ENCODE measurements around the gene ANKUB1.

Gene ANKUB1

DNA sequence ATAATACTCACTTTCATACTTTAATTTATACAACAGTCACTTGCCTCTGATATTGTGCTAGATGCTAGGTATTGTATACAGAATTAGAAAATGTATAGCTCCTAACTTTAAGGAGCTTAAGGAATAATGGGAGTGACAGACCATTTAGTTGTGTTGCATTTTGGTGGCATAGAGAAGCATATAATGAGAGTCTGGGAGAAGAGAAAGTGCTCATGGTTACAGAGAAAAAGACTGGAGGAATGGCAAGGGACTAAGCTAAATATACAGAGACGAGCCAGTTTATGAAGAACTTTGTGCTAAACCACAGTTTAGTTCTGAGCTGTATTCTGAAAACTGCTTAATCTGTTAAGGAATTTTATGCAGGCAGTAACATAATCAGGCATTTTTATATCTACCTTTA lies 27.1 kb upstream of the ANKUB1 start:
- Histone ChIP-seq H3K4me3 (ENCODE audit: low read depth, low read length) (no peak overlapping the region), H3K9me3 (ENCODE audit: control insufficient read depth, insufficient read depth, low read length) (no peaks in the 10 kb centered on the region), H3K27me3 (ENCODE audit: control insufficient read depth, insufficient read depth, low read length) (no peaks in the 10 kb centered on the region), H3K9ac (ENCODE audit: low read depth, low read length) (no peak overlapping the region), H3K36me3 (ENCODE audit: control insufficient read depth, insufficient read depth, low read length) (no peaks in the 10 kb centered on the region), H3K4me1 (ENCODE audit: control insufficient read depth, insufficient read depth, low read length) (peaks cover 9% of the 10 kb centered on the region)

DNA sequence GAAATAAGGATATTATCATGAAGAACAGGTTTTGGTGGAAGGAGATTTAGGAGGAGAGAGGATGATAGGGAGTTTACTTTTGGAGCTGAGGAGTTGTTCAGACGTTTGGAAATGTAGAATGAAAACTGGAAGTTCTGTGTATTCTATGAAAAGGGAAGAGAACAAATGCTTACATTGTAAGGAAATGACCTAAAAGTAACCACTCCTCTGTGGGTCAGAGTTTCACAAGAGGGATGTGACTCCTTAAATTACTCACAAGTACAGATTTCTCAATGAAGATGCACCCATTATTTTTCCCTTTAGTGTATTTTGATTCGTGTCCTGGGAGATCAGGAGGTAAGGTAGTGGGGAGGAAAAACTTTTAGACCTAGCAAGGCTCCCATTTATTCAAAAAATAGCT lies 24.6 kb upstream of the ANKUB1 start:
- Histone ChIP-seq H3K36me3 (ENCODE audit: control insufficient read depth, insufficient read depth, low read length) (no peaks in the 10 kb centered on the region), H3K4me3 (ENCODE audit: low read depth, low read length) (no peak overlapping the region), H3K4me1 (ENCODE audit: control insufficient read depth, insufficient read depth, low read length) (peaks cover 11% of the 10 kb centered on the region), H3K27me3 (ENCODE audit: control insufficient read depth, insufficient read depth, low read length) (no peaks in the 10 kb centered on the region), H3K9ac (ENCODE audit: low read depth, low read length) (no peak overlapping the region), H3K9me3 (ENCODE audit: control insufficient read depth, insufficient read depth, low read length) (no peaks in the 10 kb centered on the region)

DNA sequence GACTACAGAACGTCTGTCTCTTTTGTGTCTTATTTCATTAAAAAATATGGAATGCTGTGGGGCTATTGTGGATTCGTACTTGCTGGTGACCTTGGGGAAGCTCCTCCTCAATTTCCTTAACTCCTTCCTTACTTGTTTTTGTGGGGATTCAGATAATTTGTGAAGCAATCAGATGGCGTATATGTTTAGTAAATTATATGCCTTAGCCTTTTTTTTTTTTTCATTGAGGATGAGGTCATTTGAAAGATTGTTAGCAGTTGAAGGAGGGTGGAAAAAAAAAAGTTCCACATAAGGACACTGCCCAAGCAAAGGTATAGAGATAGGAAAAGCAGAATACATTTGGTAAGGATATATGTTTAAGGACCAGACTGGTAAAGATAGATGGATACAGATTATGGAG lies 24.0 kb upstream of the ANKUB1 start:
- Histone ChIP-seq H3K27me3 (ENCODE audit: control insufficient read depth, insufficient read depth, low read length) (no peaks in the 10 kb centered on the region), H3K9ac (ENCODE audit: low read depth, low read length) (no peak overlapping the region), H3K4me3 (ENCODE audit: low read depth, low read length) (no peak overlapping the region), H3K36me3 (ENCODE audit: control insufficient read depth, insufficient read depth, low read length) (no peaks in the 10 kb centered on the region), H3K9me3 (ENCODE audit: control insufficient read depth, insufficient read depth, low read length) (no peaks in the 10 kb centered on the region), H3K4me1 (ENCODE audit: control insufficient read depth, insufficient read depth, low read length) (peaks cover 12% of the 10 kb centered on the region)

DNA sequence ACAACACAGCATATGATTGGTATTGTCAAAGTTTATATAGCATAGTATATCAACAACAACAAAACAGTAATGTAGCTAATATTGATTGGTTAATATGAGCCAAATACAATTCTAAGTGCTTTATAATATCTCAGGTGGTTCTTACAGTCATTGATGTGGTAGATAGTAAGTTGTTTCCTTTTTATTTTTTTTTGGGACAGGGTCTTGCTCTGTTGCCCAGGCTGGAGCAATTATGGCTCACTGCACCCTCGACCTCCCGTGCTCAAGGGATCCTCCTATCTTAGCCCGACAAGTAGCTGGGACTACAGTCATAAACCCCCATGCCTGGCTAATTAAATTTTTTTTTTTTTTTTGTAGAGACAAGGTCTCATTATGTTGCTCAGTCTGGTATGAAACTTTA lies 23.4 kb upstream of the ANKUB1 start:
- H3K9me3 ChIP-seq (ENCODE audit: control insufficient read depth, insufficient read depth, low read length): no peaks in the 10 kb centered on the region
- no peak overlapping the region for H3K4me3 ChIP-seq (ENCODE audit: low read depth, low read length)
- H3K36me3 ChIP-seq (ENCODE audit: control insufficient read depth, insufficient read depth, low read length): no peaks in the 10 kb centered on the region
- H3K4me1 ChIP-seq (ENCODE audit: control insufficient read depth, insufficient read depth, low read length): peaks cover 12% of the 10 kb centered on the region
- H3K9ac ChIP-seq (ENCODE audit: low read depth, low read length): no peak overlapping the region
- no peaks in the 10 kb centered on the region for H3K27me3 ChIP-seq (ENCODE audit: control insufficient read depth, insufficient read depth, low read length)

DNA sequence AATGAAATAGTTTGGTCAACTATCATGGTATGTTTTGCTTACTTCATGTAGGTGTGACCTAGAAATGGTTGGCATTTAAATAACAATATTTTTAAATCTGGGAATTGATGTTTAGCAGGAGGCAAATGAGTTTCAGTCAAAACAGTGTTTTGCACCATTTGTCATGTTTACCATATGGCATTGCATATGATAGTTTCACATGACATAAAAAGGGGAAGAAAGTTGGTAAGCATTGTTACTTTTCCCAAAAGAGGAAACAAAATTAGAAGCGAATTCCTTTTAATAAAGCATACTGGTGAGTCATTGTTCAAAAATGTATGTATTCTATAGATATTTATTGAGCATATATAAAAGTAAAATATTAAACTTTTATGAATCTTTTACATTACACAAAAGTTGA lies 23.0 kb upstream of the ANKUB1 start:
- Histone ChIP-seq H3K27me3 (ENCODE audit: control insufficient read depth, insufficient read depth, low read length) (no peaks in the 10 kb centered on the region), H3K36me3 (ENCODE audit: control insufficient read depth, insufficient read depth, low read length) (no peaks in the 10 kb centered on the region), H3K9me3 (ENCODE audit: control insufficient read depth, insufficient read depth, low read length) (no peaks in the 10 kb centered on the region), H3K4me1 (ENCODE audit: control insufficient read depth, insufficient read depth, low read length) (peaks cover 12% of the 10 kb centered on the region), H3K4me3 (ENCODE audit: low read depth, low read length) (peak overlapping the region; percentile 19), H3K9ac (ENCODE audit: low read depth, low read length) (no peak overlapping the region)

DNA sequence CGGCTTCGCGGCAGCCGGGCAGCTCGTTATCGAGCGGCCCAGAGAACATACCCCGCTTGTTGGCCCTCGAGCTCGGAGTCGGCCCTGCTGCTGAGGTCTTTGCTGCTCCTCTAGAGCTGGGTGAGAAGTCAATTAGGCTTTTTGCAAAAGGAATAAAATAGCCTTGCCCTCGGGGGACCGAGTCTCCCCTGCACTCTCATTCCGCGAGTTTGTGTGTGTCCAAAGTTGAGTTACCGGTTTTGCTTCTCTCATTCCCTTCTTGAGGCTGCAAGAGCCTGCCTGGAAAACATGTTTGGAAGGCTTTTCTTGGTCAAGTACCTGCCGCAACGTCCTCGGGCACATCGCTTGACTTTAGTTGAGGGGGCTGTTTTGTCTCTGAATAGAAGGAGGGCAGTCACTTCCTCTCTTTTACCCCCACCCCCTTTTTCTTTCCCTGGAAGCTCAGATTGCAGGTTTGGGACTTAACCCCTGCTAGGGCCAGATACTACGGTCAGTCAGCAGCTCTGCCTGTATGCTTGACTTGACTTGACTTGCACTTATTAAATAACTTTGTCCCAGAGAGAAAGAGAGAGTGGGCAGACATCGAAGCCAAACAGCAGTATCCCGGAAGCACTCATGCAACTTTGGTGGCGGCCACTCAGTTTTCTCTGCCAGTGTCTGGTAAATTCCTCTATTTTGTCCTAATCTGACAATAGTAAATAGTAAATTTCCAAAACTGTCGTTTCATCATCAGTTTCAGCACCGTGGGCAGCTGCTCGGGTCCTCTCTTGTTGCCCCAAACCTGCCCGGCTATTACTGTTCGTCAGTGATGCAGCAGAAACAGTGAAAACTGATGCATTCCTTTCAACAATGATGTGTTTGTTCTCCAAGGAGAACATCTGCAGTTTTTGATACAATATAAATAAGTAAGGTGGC lies 21.3 kb upstream of the ANKUB1 start:
- H3K4me1 ChIP-seq (ENCODE audit: control insufficient read depth, insufficient read depth, low read length): peaks cover 10% of the 10 kb centered on the region

DNA sequence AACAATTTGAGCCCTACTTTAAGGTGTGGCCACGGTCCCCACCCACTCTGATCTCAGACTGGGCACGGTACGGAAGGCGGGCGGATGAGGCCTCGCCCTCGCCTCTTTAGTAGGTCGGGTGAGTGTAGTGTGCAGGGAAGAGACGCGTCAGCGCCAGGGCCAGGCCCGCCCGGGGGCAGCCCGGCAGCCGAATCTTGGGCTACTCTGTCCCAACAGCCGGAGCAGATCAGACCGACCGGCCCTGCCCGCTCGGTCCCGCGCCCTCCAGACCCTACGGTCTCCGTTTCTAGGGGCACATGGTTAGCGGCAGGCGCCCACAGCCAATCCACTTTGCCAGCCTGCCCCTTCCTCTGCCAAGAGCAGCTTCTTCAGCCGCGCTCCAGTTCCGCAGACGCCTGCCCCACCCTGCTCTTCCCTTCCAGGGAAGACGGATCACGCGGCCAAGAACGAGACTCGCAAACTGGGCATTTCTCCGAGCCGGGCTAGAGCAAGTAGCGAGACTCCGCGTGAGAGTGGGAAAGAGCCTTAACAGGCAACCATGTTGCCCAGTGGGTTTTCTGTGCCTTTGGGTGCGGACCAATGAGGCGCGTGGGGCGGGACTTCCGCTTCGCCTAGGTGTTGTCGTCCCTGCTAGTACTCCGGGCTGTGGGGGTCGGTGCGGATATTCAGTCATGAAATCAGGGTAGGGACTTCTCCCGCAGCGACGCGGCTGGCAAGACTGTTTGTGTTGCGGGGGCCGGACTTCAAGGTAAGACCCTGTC lies 20.4 kb upstream of the ANKUB1 start, which contains the start of gene RNF13:
Gene RNF13 (plus strand): TSS at position 610 of the 761 bp plus-strand sequence. CDS start 32,812 bp downstream, outside the sequence.
- Histone ChIP-seq H3K36me3 (ENCODE audit: control insufficient read depth, insufficient read depth, low read length) (no peaks in the 10 kb centered on the region), H3K4me3 (ENCODE audit: low read depth, low read length) (peak within 1 kb of the TSS; percentile 92), H3K4me1 (ENCODE audit: control insufficient read depth, insufficient read depth, low read length) (peaks cover 10% of the 10 kb centered on the region), H3K27me3 (ENCODE audit: control insufficient read depth, insufficient read depth, low read length) (no peaks in the 10 kb centered on the region), H3K9me3 (ENCODE audit: control insufficient read depth, insufficient read depth, low read length) (no peaks in the 10 kb centered on the region), H3K9ac (ENCODE audit: low read depth, low read length) (peak within 1 kb of the TSS; percentile 87)

More for the DNA sequence above, 21.3 kb upstream of the ANKUB1 start:
- Histone ChIP-seq H3K4me3 (ENCODE audit: low read depth, low read length) (peak overlapping the region; percentile 92), H3K9ac (ENCODE audit: low read depth, low read length) (peak overlapping the region; percentile 87), H3K27me3 (ENCODE audit: control insufficient read depth, insufficient read depth, low read length) (no peaks in the 10 kb centered on the region), H3K36me3 (ENCODE audit: control insufficient read depth, insufficient read depth, low read length) (no peaks in the 10 kb centered on the region), H3K9me3 (ENCODE audit: control insufficient read depth, insufficient read depth, low read length) (no peaks in the 10 kb centered on the region)

DNA sequence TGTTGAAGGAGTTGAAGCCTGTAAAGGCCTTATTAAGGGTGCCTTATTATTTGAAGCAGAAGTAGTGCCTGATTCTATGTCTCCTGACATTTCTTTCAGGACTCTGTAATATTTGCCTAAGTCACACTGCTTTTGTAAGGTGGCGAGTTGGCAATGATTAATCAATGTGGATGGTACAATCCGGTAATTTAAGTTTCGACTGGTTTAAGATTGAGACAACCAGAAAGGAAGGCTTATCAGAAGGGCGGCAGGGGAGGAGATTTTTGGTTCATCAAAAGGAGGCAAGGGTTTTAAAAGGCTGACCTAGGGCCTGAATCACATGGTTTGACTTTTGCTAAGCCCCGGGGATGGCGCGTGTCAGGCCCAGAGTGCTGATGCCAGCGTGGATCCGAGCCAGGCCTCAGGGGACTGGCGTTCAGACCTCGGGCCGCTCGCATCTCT lies 19.8 kb upstream of the ANKUB1 start:
- peaks cover 10% of the 10 kb centered on the region for H3K4me1 ChIP-seq (ENCODE audit: control insufficient read depth, insufficient read depth, low read length)
- no peaks in the 10 kb centered on the region for H3K9me3 ChIP-seq (ENCODE audit: control insufficient read depth, insufficient read depth, low read length)
- peak overlapping the region; percentile 92 for H3K4me3 ChIP-seq (ENCODE audit: low read depth, low read length)
- no peak overlapping the region for H3K9ac ChIP-seq (ENCODE audit: low read depth, low read length)
- H3K36me3 ChIP-seq (ENCODE audit: control insufficient read depth, insufficient read depth, low read length): no peaks in the 10 kb centered on the region
- H3K27me3 ChIP-seq (ENCODE audit: control insufficient read depth, insufficient read depth, low read length): no peaks in the 10 kb centered on the region

DNA sequence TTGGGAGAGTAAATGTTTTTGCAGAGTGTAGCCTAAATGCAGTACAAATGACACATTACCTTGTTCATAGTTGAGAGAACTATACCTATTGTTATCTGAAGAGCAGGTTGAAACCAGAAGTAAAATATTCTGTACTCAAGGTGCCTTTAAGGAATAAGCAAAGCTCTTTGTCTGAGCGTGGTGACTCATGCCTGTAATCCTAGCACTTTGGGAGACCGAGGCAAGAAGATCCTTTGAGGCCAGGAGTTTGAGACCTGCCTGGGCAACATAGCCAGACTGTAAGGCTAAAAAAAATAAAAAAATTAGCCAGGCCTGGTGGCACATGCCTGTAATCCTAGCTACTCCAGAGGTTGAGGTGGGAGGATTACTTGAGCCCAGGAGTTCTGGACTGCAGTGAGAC lies 18.5 kb upstream of the ANKUB1 start:
- H3K27me3 ChIP-seq (ENCODE audit: control insufficient read depth, insufficient read depth, low read length): no peaks in the 10 kb centered on the region
- H3K9ac ChIP-seq (ENCODE audit: low read depth, low read length): no peak overlapping the region
- peaks cover 8% of the 10 kb centered on the region for H3K4me1 ChIP-seq (ENCODE audit: control insufficient read depth, insufficient read depth, low read length)
- no peaks in the 10 kb centered on the region for H3K9me3 ChIP-seq (ENCODE audit: control insufficient read depth, insufficient read depth, low read length)
- no peaks in the 10 kb centered on the region for H3K36me3 ChIP-seq (ENCODE audit: control insufficient read depth, insufficient read depth, low read length)
- H3K4me3 ChIP-seq (ENCODE audit: low read depth, low read length): no peak overlapping the region

DNA sequence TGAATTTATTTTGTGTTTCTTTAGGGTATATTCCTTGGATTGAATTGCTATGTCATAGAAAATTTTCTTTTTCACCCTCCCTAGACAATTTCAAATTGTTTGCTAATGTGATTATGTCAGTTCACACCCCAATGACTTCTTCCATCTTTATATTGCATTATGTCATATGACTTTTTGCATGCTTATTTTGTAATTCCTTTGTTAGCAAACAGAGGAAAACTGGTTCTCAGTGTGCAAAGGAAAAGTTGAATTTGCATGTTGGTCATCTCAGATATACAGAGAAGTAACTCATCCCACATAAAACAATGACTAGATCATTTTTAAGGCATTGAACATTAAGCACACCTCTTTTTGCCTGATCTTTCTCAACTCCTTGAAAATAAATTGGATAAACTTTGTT lies 17.3 kb upstream of the ANKUB1 start:
- Histone ChIP-seq H3K4me3 (ENCODE audit: low read depth, low read length) (no peak overlapping the region), H3K9me3 (ENCODE audit: control insufficient read depth, insufficient read depth, low read length) (no peaks in the 10 kb centered on the region), H3K4me1 (ENCODE audit: control insufficient read depth, insufficient read depth, low read length) (peaks cover 2% of the 10 kb centered on the region), H3K9ac (ENCODE audit: low read depth, low read length) (no peak overlapping the region), H3K36me3 (ENCODE audit: control insufficient read depth, insufficient read depth, low read length) (no peaks in the 10 kb centered on the region), H3K27me3 (ENCODE audit: control insufficient read depth, insufficient read depth, low read length) (no peaks in the 10 kb centered on the region)

DNA sequence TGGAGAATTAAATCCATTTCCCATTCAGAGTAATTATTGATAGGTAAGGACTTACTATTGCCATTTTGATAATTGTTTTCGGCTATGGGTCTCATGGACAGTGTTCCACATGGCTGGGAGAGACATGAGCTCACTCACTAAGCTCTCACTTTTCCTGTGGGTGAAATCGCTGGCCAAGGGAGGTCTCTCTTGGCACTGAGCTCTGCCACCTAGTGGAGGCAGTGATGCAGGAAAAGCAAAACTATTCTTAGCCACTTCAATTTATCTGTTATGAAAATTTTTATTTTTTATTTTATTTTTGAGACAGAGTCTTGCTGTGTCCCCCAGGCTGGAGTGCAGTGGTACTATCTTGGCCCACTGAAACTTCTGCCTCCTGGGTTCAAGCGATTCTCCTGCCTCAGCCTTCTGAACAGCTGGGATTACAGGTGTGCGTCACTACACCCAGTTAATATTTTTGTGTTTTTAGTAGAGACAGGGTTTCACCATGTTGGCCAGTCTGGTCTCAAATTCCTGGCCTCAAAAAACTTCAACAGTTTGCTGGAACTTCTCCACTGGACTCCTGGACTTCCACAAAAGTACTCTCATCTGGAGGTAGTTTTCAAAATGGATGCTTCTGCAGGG lies 16.0 kb upstream of the ANKUB1 start:
- H3K4me3 ChIP-seq (ENCODE audit: low read depth, low read length): no peak overlapping the region
- no peak overlapping the region for H3K9ac ChIP-seq (ENCODE audit: low read depth, low read length)
- H3K27me3 ChIP-seq (ENCODE audit: control insufficient read depth, insufficient read depth, low read length): no peaks in the 10 kb centered on the region
- H3K4me1 ChIP-seq (ENCODE audit: control insufficient read depth, insufficient read depth, low read length): peaks cover 2% of the 10 kb centered on the region
- H3K36me3 ChIP-seq (ENCODE audit: control insufficient read depth, insufficient read depth, low read length): no peaks in the 10 kb centered on the region
- no peaks in the 10 kb centered on the region for H3K9me3 ChIP-seq (ENCODE audit: control insufficient read depth, insufficient read depth, low read length)

Data from iPS-15b (cell line).